ENCODE results near the gene COTL1. TPM values are rescaled to one million over a fixed set of nuclear protein-coding genes. Genes with fewer than 3 reads are reported as not detected.

COTL1 gene
- total RNA-seq, 2 donors from 2014 or later, result 287 to 328 TPM

DNA sequence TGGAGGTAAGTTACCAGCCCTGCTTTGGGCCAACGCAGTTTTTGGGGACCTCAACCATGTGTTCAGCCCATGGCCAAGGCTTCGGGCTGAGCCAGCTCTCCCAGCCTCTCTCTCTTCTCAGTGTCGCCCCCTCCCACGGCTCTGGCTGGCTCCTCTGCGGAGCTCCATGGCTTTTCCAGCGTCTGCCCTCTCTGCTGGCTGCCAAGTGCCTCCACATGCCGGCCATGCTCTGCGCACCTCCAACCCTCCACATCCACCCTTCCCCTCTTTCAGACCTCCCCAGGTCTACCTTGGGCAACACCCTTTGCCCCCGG is 23.2 kb downstream of the COTL1 start:
- H3K4me1 Mint-ChIP-seq, result peaks cover 54% of the 10 kb centered on the region
- H3K36me3 Mint-ChIP-seq (ENCODE audit: low read depth), result peaks cover 3% of the 10 kb centered on the region
- H3K4me3 Mint-ChIP-seq, result peak overlapping the region; percentile 94
- H3K27ac Mint-ChIP-seq, result peak overlapping the region; percentile 99
- DNase-seq, result no peak
- peak; percentile 22 for ATAC-seq
- H3K9me3 ChIP-seq (ENCODE audit: control insufficient read depth, low read length, poor library complexity, severe bottlenecking), result no peaks in the 10 kb centered on the region
- no peaks in the 10 kb centered on the region for H3K27me3 Mint-ChIP-seq

DNA sequence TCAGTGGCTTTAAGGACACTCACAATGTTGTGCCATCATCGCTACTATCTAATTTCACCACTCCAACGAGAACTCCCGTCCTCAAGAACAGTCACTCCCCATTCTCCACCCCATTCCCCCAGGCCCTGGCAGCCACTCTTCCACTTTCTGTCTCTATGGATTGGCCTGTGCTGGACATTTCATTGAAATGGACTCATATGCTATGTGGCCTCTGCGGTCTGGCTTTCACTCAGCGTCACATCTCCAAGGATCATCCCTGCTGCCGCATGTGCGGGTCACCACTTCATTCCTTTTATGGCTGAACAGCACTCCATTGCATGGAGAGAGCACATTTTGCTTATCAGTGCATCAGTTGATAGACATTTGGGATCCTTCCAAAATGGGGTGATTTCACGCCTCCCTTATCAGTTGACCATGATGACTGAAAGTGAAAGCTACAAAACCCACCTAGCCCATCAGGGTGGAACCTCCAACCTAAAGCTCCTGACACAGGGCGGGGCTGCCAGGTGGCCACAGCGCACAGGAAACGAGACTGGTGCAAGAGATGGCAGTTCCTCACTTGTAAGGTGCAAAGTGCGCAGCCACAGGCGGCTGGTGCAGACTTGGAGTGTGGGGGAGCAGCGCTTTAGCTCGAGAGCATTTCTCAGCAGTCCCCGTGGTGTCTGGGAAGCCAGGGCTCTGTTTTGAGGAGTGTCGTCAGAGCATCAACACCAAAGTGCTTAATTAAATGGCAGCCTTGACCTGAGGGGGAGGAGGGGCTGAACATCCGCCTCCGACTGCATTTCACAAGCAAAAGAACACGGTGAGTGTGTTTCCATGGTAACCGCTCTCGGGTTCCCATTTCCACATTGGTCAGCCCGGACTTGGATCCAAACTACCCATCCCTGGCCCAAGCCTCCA is 23.8 kb downstream of the COTL1 start:
- Mint-ChIP-seq H3K27me3 (no peaks in the 10 kb centered on the region), H3K27ac (peak overlapping the region; percentile 99), H3K4me1 (peaks cover 49% of the 10 kb centered on the region), H3K36me3 (ENCODE audit: low read depth) (peaks cover 3% of the 10 kb centered on the region), H3K4me3 (peak overlapping the region; percentile 94)
- H3K9me3 ChIP-seq (ENCODE audit: control insufficient read depth, low read length, poor library complexity, severe bottlenecking), result no peaks in the 10 kb centered on the region
- peak; percentile 85 for ATAC-seq
- peak; percentile 44 to 67 (median 65) for DNase-seq

DNA sequence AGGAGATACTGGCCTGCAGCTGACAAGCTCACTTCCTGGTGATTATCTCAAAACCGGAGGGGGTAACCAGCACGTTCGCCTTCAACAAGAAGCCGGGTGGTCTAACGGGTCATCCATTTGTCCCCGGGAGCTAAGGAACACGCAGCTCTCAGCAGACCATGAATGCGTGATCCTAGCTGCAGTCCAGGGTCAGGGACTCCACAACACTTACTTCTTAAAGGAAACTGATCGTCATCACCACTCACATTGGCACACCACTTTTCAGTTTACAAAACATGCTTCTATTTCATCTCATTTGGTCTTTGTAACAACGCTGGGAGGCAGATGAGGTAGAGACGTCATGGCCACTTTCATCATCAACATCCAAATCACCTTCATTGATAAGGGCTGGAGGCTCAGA is 25.2 kb downstream of the COTL1 start:
- Mint-ChIP-seq H3K27me3 (no peaks in the 10 kb centered on the region), H3K4me3 (peak overlapping the region; percentile 60), H3K27ac (peak overlapping the region; percentile 99), H3K36me3 (ENCODE audit: low read depth) (peaks cover 3% of the 10 kb centered on the region), H3K4me1 (peaks cover 42% of the 10 kb centered on the region)
- H3K9me3 ChIP-seq (ENCODE audit: control insufficient read depth, low read length, poor library complexity, severe bottlenecking), result no peaks in the 10 kb centered on the region
- no peak for DNase-seq
- ATAC-seq, result no peak

DNA sequence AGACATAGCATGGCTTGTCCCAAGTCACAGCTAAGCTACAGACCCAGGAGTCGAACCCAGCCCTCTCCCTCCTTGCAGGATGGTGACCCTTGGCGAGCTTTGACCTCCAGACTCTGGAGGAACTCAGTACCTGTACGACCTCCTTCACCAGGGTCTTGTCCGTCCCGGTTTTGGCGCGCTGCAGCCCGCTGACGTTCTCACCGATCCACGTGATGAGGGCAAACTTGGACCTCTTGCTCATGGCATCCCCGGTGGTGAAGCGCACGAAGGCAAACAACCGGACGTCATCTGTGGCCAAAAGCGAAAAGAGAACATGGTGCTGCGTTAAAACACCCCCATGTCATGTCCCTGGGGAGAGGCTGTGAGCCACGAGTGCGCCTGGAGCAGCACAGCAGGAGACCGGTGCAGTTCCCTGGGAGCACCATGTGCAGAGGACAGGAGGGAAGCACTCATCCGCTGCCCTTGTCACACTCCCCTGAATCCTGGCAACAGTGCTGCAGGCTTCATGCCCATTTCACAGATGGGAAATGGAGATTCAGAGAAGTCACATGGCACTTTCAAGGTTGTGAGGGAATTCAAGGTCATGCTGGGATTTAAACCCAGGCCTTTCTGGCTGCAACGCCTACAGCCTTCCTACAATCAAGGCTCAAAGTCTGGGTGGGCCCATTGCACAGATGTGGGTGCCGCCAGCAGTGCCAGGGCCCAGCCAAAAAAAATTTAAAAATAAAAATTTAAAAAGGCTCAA is 27.7 kb downstream of the COTL1 start:
- no peaks in the 10 kb centered on the region for H3K9me3 ChIP-seq (ENCODE audit: control insufficient read depth, low read length, poor library complexity, severe bottlenecking)
- Mint-ChIP-seq H3K4me3 (no peak overlapping the region), H3K36me3 (ENCODE audit: low read depth) (peaks cover 2% of the 10 kb centered on the region), H3K27ac (peak overlapping the region; percentile 29), H3K27me3 (no peaks in the 10 kb centered on the region), H3K4me1 (peaks cover 27% of the 10 kb centered on the region)
- DNase-seq (no peak), ATAC-seq (no peak)

DNA sequence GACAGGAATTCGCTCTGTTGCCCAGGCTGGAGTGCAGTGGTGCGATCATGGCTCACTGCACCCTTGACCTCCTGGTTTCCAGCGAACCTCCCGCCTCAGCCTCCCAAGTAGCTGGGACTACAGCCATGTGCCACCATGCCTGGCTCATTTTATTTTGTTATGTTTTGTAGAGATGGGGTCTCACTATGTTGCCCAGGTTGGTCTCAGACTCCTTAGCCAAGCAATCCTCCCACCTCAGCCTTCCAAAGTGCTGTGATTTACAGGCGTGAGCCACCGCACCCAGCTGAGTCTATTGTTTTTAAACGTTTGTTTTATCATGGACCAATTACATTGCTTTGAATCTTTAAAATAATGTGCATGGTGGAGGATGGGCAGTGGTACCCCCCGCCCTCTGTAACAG is 28.9 kb downstream of the COTL1 start:
- Mint-ChIP-seq H3K4me3 (no peak overlapping the region), H3K27me3 (no peaks in the 10 kb centered on the region), H3K4me1 (peaks cover 22% of the 10 kb centered on the region), H3K36me3 (ENCODE audit: low read depth) (peaks cover 2% of the 10 kb centered on the region), H3K27ac (peak overlapping the region; percentile 14)
- DNase-seq, result no peak
- H3K9me3 ChIP-seq (ENCODE audit: control insufficient read depth, low read length, poor library complexity, severe bottlenecking), result no peaks in the 10 kb centered on the region
- ATAC-seq, result no peak

DNA sequence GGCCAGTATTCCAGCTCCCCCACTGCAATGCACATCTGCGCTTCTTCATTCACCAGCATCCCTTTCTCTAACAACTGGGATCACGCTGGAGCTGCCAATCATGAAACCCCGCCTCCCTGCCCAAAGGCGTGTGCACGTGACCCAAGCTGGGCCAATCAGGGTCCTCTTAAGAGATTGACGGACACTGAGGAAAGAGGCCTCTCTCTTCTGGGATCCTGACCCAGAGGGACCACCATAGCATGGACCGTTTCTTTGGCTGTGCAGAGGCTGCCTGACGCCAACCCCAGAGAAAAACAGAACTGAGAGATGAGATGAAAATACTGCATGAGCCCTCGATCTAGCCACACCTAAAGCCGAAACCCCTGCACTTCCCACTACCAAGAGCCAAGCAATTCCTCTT is 32.0 kb downstream of the COTL1 start:
- DNase-seq (no peak), ATAC-seq (peak; percentile 21)
- Mint-ChIP-seq H3K36me3 (ENCODE audit: low read depth) (peaks cover 2% of the 10 kb centered on the region), H3K4me1 (peaks cover 21% of the 10 kb centered on the region), H3K27me3 (no peaks in the 10 kb centered on the region), H3K4me3 (peak overlapping the region; percentile 73), H3K27ac (peak overlapping the region; percentile 57)
- H3K9me3 ChIP-seq (ENCODE audit: control insufficient read depth, low read length, poor library complexity, severe bottlenecking), result no peaks in the 10 kb centered on the region

DNA sequence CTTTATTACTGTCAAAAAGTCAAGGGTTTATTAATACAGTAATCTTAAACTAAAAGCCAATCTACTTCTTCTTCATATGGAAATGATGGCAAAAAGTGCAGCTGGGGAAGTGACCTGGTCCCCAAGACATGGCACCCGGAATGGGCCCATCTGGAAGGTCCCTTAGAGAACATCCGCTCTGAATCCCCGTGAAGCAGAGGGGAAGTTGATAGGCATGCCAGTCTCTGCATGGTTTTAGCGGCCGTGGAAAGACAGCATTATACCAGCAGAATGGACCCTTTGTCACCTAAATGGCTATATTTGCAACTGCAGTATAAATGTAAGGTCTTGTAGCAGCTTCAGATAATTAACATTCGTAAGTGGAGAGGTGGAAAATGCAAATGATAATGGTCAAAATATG is 32.4 kb downstream of the COTL1 start:
- no peak for ATAC-seq
- Mint-ChIP-seq H3K27ac (peak overlapping the region; percentile 57), H3K36me3 (ENCODE audit: low read depth) (peaks cover 2% of the 10 kb centered on the region), H3K27me3 (no peaks in the 10 kb centered on the region), H3K4me1 (peaks cover 22% of the 10 kb centered on the region), H3K4me3 (peak overlapping the region; percentile 73)
- no peaks in the 10 kb centered on the region for H3K9me3 ChIP-seq (ENCODE audit: control insufficient read depth, low read length, poor library complexity, severe bottlenecking)
- no peak for DNase-seq

DNA sequence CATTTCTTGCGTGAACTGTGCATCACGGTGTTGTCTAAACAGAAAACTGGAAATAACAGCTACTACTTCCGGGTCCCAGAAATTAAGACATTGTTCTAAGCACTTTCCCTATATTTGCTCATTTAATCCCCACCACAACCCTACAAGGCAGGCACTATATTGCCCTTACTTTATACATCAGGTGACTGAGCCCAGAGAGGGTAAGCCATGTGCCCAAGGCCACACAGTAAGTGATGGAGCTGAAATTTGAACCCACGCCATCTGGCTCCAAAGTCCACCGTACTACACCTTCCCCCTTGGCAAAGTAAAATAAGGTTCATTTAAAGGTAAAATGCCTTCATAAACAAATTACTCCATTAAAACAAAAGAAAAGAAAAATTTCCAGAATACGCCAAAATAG is 33.2 kb downstream of the COTL1 start:
- H3K27ac Mint-ChIP-seq, result peak overlapping the region; percentile 57
- DNase-seq, result no peak
- no peaks in the 10 kb centered on the region for H3K27me3 Mint-ChIP-seq
- no peak overlapping the region for H3K4me3 Mint-ChIP-seq
- H3K36me3 Mint-ChIP-seq (ENCODE audit: low read depth), result peaks cover 2% of the 10 kb centered on the region
- ATAC-seq, result no peak
- no peaks in the 10 kb centered on the region for H3K9me3 ChIP-seq (ENCODE audit: control insufficient read depth, low read length, poor library complexity, severe bottlenecking)
- H3K4me1 Mint-ChIP-seq, result peaks cover 28% of the 10 kb centered on the region

DNA sequence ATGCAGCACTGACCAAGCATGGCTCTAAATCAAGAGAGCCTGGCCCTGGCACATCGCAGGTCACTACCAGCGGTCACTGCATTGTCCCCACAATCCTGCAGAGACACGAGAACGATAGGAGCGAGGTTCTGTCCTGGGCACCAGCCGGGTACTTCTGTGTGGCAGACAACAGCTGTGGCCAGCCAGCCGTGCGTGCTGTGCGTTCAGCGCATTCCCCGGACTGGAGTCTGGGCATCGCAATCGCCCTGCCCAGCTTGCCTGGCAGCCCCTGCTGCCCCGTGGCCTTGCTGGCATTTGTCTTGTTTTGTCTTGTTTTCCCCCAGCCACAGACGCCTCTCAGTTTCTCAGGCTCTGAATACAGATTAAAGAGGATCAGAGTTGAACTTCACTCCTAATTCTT is 33.9 kb downstream of the COTL1 start:
- Mint-ChIP-seq H3K4me1 (peaks cover 30% of the 10 kb centered on the region), H3K36me3 (ENCODE audit: low read depth) (peaks cover 2% of the 10 kb centered on the region), H3K4me3 (no peak overlapping the region), H3K27ac (peak overlapping the region; percentile 84), H3K27me3 (no peaks in the 10 kb centered on the region)
- H3K9me3 ChIP-seq (ENCODE audit: control insufficient read depth, low read length, poor library complexity, severe bottlenecking), result no peaks in the 10 kb centered on the region
- ATAC-seq (no peak), DNase-seq (no peak)

DNA sequence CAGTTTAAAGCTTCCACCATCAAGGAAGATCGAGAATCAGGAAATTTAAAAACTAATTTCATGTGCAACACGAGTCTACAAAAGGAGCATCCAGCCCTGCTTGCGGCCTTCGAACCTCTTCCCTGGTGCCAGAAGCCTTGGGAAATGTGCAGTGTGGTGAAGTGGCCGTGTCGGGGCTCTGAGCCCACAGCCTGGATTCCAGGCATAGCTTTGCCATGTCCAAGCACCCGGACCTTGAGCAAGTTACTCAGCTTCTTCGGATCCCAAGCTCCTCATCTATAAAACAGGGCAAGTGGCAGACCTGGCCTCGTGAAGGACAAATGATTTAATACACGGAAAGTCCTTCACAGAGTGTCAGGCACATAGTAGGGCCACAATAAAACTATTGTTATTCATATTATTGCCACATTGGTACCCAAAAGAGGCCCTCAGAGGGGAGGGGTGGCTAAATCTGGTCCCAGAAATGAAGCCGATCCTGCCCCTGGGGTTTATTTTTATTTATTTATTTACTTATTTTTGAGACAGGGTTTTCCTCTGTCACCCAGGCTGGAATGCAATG is 34.8 kb downstream of the COTL1 start:
- ATAC-seq (no peak), DNase-seq (no peak)
- Mint-ChIP-seq H3K27me3 (no peaks in the 10 kb centered on the region), H3K4me1 (peaks cover 40% of the 10 kb centered on the region), H3K27ac (peak overlapping the region; percentile 84), H3K36me3 (ENCODE audit: low read depth) (peaks cover 8% of the 10 kb centered on the region), H3K4me3 (no peak overlapping the region)
- no peaks in the 10 kb centered on the region for H3K9me3 ChIP-seq (ENCODE audit: control insufficient read depth, low read length, poor library complexity, severe bottlenecking)

DNA sequence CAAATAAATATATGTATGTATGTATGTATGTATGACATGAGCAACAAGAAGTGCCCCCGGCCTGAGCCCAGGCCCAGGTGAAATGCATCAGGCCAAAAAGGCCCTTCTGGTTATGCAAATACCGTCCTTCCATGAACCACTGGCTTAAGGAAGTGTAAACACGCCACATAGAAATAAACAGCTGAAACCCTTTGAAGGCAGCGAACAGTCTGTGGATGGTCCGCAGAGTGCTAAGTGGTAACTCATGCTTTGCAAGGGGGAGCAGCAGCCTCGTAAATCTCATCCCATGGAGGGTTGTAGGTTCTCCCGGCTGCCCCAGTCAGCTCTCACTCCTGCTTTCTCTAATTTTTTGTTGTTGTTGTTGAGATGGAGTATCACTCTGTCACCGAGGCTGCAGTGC is 36.7 kb downstream of the COTL1 start:
- H3K4me1 Mint-ChIP-seq, result peaks cover 52% of the 10 kb centered on the region
- no peak for ATAC-seq
- peaks cover 8% of the 10 kb centered on the region for H3K36me3 Mint-ChIP-seq (ENCODE audit: low read depth)

DNA sequence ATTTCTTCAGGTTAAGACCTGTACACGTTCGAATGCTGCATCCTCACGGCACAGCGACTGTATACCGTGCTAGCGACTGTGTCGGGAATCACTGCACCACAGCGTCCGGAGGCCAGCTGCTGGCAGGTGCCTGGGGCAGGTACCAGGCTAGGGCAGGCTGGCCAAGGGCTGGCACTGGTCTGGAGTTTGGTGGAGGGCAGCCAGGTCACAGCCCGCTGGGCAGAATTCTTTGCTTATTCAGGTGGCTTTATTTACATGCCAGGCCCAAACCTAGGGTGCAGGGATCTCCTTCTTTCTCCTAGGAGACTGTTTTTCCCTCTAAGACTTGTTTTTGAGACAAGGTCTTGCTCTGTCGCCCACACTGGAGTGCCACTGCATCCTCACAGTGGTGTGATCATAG is 37.9 kb downstream of the COTL1 start:
- Mint-ChIP-seq H3K27me3 (no peaks in the 10 kb centered on the region), H3K27ac (peak overlapping the region; percentile 84), H3K4me1 (peaks cover 47% of the 10 kb centered on the region), H3K4me3 (no peak overlapping the region), H3K36me3 (ENCODE audit: low read depth) (peaks cover 6% of the 10 kb centered on the region)
- ATAC-seq (no peak), DNase-seq (no peak)
- no peaks in the 10 kb centered on the region for H3K9me3 ChIP-seq (ENCODE audit: control insufficient read depth, low read length, poor library complexity, severe bottlenecking)

More for the DNA sequence above, 36.7 kb downstream of the COTL1 start:
- DNase-seq, result no peak
- H3K9me3 ChIP-seq (ENCODE audit: control insufficient read depth, low read length, poor library complexity, severe bottlenecking), result no peaks in the 10 kb centered on the region
- Mint-ChIP-seq H3K27ac (peak overlapping the region; percentile 84), H3K4me3 (no peak overlapping the region), H3K27me3 (no peaks in the 10 kb centered on the region)

DNA sequence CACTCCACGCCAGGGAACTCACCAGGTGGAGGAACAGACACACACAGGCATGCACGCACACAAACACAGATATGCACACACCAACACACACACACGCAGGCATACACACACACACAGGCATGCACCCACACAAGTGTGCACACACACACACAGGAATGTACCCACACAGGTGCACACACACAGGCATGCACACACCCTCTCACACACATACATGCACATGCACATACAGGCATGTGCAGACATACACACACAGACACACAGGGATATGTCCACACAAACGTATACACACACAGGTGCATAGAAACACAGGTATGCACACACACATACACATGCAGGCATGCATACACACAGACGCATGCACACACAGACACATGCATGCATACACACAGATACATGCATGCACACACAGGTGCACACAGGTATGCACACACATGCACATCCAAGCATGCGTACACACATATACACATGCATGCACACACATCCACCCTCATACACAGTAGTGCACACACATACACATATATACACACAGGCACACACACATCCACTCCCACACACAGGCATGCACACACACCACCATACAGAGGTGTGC is 39.2 kb downstream of the COTL1 start:
- H3K4me1 Mint-ChIP-seq, result peaks cover 41% of the 10 kb centered on the region
- H3K4me3 Mint-ChIP-seq, result no peak overlapping the region
- H3K27ac Mint-ChIP-seq, result no peak overlapping the region
- ATAC-seq (no peak), DNase-seq (no peak)
- no peaks in the 10 kb centered on the region for H3K9me3 ChIP-seq (ENCODE audit: control insufficient read depth, low read length, poor library complexity, severe bottlenecking)
- H3K27me3 Mint-ChIP-seq, result no peaks in the 10 kb centered on the region
- peaks cover 6% of the 10 kb centered on the region for H3K36me3 Mint-ChIP-seq (ENCODE audit: low read depth)
